Lung microvascular endothelial cell (primary cell): ENCODE results near the gene KIZ. TPM values are rescaled to one million over a fixed set of nuclear protein-coding genes. Genes with fewer than 3 reads are reported as not detected.
"Not testable (repeated sequence)": the region's sequence is repeated elsewhere in the genome, so short reads cannot be mapped to it uniquely, and the experiment has no call there.

ENCODE experiments used
- DNase-seq, 2 donors: peaks; one replicate each; pipeline versions ENCODE4 v3.0.0 to v3.0.0-alpha.2; 2010; ENCODE audit warnings: low read depth in 2 of 2
- total RNA-seq: library from RNA; depleted of rRNA; stranded (reverse); fragments of >200 nt; gene quantifications from 2 replicates; pipeline ENCODE4 v1.2.1, GENCODE V29; 2014

Gene KIZ
- total RNA-seq, 1 donor from 2014 or later, result 4.0 TPM

- no peak for DNase-seq
These were observed 10.3 kb downstream of the KIZ start for GRCh38 chr20:21136015-21136732.

GRCh38 chr20:21137078-21137477 is 11.2 kb downstream of the KIZ start:
- DNase-seq, result no peak

- no peak for DNase-seq
These were observed 14.1 kb downstream of the KIZ start for GRCh38 chr20:21139881-21140566.

GRCh38 chr20:21141825-21142224 is 15.9 kb downstream of the KIZ start:
- DNase-seq, result no peak

GRCh38 chr20:21143194-21143890 is 17.5 kb downstream of the KIZ start:
- no peak for DNase-seq

- DNase-seq, result no peak
These were observed 19.5 kb downstream of the KIZ start for GRCh38 chr20:21145424-21145823.

- no peak for DNase-seq
These were observed 20.3 kb downstream of the KIZ start for GRCh38 chr20:21146215-21146614.

GRCh38 chr20:21147593-21147992 is 21.7 kb downstream of the KIZ start:
- no peak for DNase-seq

GRCh38 chr20:21149344-21149743 is 23.5 kb downstream of the KIZ start:
- DNase-seq, result no peak

- no peak for DNase-seq
These were observed 25.9 kb downstream of the KIZ start for GRCh38 chr20:21151791-21152190.

GRCh38 chr20:21154692-21155091 is 28.8 kb downstream of the KIZ start:
- no peak for DNase-seq

- DNase-seq, result no peak
These were observed 29.4 kb downstream of the KIZ start for GRCh38 chr20:21155268-21155667.

- DNase-seq, result no peak
These were observed 30.4 kb downstream of the KIZ start for GRCh38 chr20:21156266-21156665.

- no peak for DNase-seq
These were observed 31.1 kb downstream of the KIZ start for GRCh38 chr20:21157006-21157405.

- DNase-seq, result no peak
These were observed 33.9 kb downstream of the KIZ start for GRCh38 chr20:21159658-21160380.

GRCh38 chr20:21161926-21162325 is 36.0 kb downstream of the KIZ start:
- no peak for DNase-seq

GRCh38 chr20:21162631-21163030 is 36.7 kb downstream of the KIZ start:
- no peak for DNase-seq

GRCh38 chr20:21166801-21167200 is 40.9 kb downstream of the KIZ start:
- no peak for DNase-seq

- DNase-seq, result no peak
These were observed 41.4 kb downstream of the KIZ start for GRCh38 chr20:21167261-21167660.

- not testable (repeated sequence) for DNase-seq
These were observed 42.2 kb downstream of the KIZ start for GRCh38 chr20:21168061-21168460.

- no peak for DNase-seq
These were observed 46.7 kb downstream of the KIZ start for GRCh38 chr20:21172626-21173025.

GRCh38 chr20:21173485-21173884 is 47.6 kb downstream of the KIZ start:
- no peak for DNase-seq
